Activated CD4-positive, alpha-beta T cell treated with anti-CD3 and anti-CD28 coated beads, Interleukin-2, amount 10 ng/mL, durations not matched to agents 7 days and 5 days (primary cell): ENCODE data around the gene CCDC71. TPM values are rescaled to one million over a fixed set of nuclear protein-coding genes. Genes with fewer than 3 reads are reported as not detected.

Experiments used
- CTCF ChIA-PET: fragments of 350-600 bp; sonication (Branson Sonifier 250); formaldehyde crosslinking; loops from one replicate; lab custom pipeline; 2021; ENCODE audit warnings: antibody characterized with exemption; lab: Charles Lee
- POLR2A ChIA-PET: fragments of 350-600 bp; sonication (Branson Sonifier 250); formaldehyde crosslinking; loops from one replicate; lab custom pipeline; 2021; ENCODE audit warnings: antibody characterized with exemption; lab: Charles Lee
- DNase-seq: peaks from one replicate; pipeline ENCODE4 v3.0.0-alpha.2; 2020
- H3K27ac Mint-ChIP-seq: one replicate; pipeline ENCODE4 v1.8.0; 2021; ENCODE audit warnings: mild to moderate bottlenecking, moderate library complexity, mixed read lengths
- H3K27me3 Mint-ChIP-seq: one replicate; pipeline ENCODE4 v1.8.0; 2021; ENCODE audit warnings: mixed read lengths
- H3K36me3 Mint-ChIP-seq: one replicate; pipeline ENCODE4 v1.8.0; 2021; ENCODE audit warnings: low read depth, mixed read lengths
- H3K4me1 Mint-ChIP-seq: one replicate; pipeline ENCODE4 v1.8.0; 2021; ENCODE audit warnings: mixed read lengths
- H3K4me3 Mint-ChIP-seq: one replicate; pipeline ENCODE4 v1.8.0; 2021; ENCODE audit warnings: mild to moderate bottlenecking, moderate library complexity, mixed read lengths
- H3K9me3 Mint-ChIP-seq: one replicate; pipeline ENCODE4 v1.8.0; 2021; ENCODE audit warnings: mixed read lengths
- total RNA-seq, 2 experiments: library from RNA; stranded (reverse); gene quantifications; one replicate each; pipeline ENCODE4 v1.2.3, GENCODE V29; 2021

The CCDC71 gene
- total RNA-seq, 2 experiments from 2014 or later, result 21.7 to 22.2 TPM

DNA sequence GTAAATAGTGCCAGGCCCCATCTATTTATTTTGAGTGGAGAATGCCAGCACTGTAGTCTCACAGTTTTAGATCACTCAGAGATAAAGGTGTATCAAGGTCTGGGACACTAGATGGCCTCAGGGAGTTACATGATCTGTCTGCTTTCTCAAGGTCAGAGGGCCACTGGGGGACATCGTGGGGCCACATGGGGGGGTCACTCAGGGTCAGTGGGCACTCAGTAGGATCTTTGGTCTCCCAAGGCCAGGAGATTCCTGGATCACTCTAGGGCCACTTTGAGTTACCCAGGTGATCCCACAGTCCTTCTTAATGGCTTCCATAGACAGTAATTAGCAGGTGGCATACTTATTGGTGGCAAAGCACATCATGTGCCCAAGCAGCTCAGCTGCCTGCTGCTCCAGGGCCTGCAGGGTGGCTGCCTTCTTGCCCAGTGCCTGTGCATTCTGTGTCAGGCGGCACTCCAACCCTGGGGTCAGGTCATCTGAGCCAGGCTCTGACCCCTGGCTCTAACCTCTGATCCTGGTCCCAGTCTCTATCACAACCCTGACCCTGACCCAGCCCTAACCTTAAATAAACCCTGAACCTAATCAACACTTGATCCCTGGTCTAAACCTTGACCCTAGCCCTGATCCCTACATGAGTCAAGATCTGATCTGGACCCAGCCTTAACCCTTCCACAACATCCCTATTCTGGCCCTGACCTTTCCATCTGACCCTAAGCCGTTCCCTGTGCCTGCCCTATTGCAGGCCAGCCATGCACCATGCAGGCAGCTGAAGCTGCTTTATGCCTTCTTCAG is 31.5 kb downstream of the CCDC71 start:
- H3K4me3 Mint-ChIP-seq, result no peak overlapping the region
- H3K27ac Mint-ChIP-seq, result no peak overlapping the region
- H3K9me3 Mint-ChIP-seq, result no peaks in the 10 kb centered on the region
- CTCF ChIA-PET, result interaction anchor here (0.7 to 1.4 kb wide), 4 partner anchors 11 to 36 kb away, joined by 3 to 4 read pairs (median 4); partner anchors contain the start of genes KLHDC8B and USP19
- peaks cover 16% of the 10 kb centered on the region for H3K27me3 Mint-ChIP-seq
- DNase-seq, result no peak
- peaks cover 3% of the 10 kb centered on the region for H3K4me1 Mint-ChIP-seq
- POLR2A ChIA-PET, result no interaction called here
- H3K36me3 Mint-ChIP-seq, result no peaks in the 10 kb centered on the region

DNA sequence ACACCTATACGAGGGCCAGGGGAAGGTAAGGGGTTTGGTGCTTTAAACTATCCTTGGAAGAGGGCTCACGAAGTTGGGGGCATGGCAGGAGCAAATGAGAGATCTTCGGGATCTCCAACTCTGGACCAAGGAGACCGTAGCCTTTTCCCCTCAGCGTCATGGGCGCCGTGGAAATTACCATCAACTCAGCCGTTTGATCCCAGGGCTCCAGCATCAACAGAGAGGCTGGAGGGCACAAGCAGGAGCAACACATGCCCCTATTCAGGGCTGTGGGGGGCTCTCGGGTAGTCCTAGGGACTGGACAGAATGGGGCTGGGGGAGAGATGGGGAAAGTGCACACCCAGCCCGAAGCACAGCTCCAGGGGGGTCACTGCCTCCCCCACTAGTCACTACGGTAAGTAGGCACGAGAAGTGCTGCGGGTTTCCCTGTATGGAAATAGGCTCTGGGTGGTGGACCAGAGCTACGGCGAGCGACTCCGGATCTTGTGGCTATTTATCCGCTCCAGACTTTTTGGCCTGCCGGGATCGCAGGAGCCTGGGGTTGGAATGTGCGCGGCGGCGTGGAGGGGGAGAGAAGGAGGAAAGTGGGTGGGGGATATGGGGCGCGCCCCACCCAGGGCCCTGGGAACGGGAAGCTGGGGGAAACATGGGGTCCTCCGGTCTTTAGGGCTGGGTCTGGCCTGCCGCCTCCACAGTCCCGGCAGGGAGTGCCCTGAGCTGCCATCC is 32.7 kb downstream of the CCDC71 start:
- H3K4me3 Mint-ChIP-seq, result no peak overlapping the region
- ChIA-PET POLR2A (no interaction called here), CTCF (interaction anchor here (0.6 to 2.1 kb wide), 5 partner anchors 15 to 112 kb away, joined by 3 to 9 read pairs (median 4); partner anchors contain the start of genes KLHDC8B, NDUFAF3 and QRICH1)
- H3K27me3 Mint-ChIP-seq, result peaks cover 16% of the 10 kb centered on the region
- peaks cover 3% of the 10 kb centered on the region for H3K4me1 Mint-ChIP-seq
- H3K36me3 Mint-ChIP-seq, result no peaks in the 10 kb centered on the region
- H3K9me3 Mint-ChIP-seq, result no peaks in the 10 kb centered on the region
- DNase-seq, result no peak
- H3K27ac Mint-ChIP-seq, result no peak overlapping the region

DNA sequence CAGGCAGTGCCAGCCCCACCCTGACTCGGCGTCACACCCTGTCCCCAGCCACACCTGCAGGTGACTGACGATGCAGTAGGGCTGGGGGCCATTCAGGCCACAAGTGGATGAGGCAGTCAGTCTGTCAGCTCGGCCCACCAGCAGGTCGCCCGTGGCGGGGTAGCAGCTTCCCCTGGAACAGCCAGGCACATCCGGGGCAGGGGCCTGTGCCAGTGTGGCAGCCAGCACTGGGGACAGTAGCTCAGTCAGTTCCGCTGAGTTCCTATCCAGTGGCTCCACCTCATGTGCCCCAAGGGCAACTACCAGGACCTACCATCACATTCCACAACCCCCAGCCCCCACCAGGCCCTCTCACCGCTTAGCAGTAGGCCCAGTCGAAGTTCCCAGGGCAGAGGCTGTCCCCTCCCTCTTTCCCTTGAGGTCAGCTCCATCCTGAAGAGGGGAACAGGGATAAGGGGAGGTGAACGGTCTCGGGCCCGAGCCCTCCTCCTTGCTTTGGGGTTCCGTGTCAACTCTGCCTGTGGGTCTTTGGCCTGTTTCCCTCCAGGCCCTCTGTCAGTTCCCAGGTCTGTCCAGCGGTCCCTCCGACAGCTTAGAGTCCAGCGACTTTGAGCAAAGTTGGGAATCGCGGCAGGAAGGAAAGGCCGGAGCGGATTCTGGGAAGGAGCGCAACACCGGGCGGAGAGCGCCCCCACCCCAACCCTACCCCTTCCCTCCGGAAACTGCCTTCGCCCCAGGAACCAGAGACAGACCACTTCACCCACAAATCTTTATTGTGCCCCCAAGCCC is 33.5 kb downstream of the CCDC71 start, which contains the start of gene LAMB2:
TSS of gene LAMB2 (minus strand) at position 614 of the 789 bp plus-strand sequence. CDS start at position 431, 183 bp downstream.
- POLR2A ChIA-PET, result no interaction called here
- H3K27me3 Mint-ChIP-seq, result peaks cover 16% of the 10 kb centered on the region
- H3K9me3 Mint-ChIP-seq, result no peaks in the 10 kb centered on the region
- CTCF ChIA-PET, result interaction anchor here (0.9 to 3.8 kb wide), 5 partner anchors 11 to 111 kb away, joined by 3 to 11 read pairs (median 4); partner anchors contain the start of genes NDUFAF3, QRICH1 and USP19
- peaks cover 3% of the 10 kb centered on the region for H3K4me1 Mint-ChIP-seq
- no peak within 1 kb of the TSS for H3K27ac Mint-ChIP-seq
- no peak for DNase-seq
- no peaks in the 10 kb centered on the region for H3K36me3 Mint-ChIP-seq
- no peak within 1 kb of the TSS for H3K4me3 Mint-ChIP-seq

DNA sequence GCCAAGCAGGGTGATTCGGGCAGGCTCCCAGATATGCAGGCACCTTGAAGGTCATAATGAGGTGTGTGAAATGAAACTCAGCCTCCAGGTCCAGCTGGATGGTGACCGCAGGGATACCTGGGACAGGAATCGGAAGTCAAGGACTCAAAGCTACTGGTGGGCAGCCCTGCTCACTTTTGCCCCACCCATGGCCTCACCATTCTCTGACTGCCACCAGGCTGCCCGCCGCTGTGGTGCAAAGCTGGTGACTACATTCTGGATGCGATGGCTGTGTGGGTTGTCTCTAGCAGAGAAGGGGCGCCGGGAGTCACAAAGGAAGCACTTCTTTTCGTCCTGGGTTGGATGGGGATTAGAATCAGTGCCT is 34.1 kb downstream of the CCDC71 start:
- ChIA-PET CTCF (interaction anchor here (0.5 to 3.8 kb wide), 4 partner anchors 11 to 782 kb away, joined by 3 to 11 read pairs (median 6); partner anchors contain the start of genes QRICH1 and USP19), POLR2A (no interaction called here)
- Mint-ChIP-seq H3K27ac (no peak overlapping the region), H3K36me3 (no peaks in the 10 kb centered on the region), H3K4me3 (no peak overlapping the region), H3K27me3 (peaks cover 16% of the 10 kb centered on the region), H3K9me3 (no peaks in the 10 kb centered on the region), H3K4me1 (peaks cover 3% of the 10 kb centered on the region)
- no peak for DNase-seq

GRCh38 chr3:49131576-49131975 is 34.6 kb downstream of the CCDC71 start:
- H3K4me1 Mint-ChIP-seq, result peaks cover 3% of the 10 kb centered on the region
- H3K36me3 Mint-ChIP-seq, result no peaks in the 10 kb centered on the region
- no peaks in the 10 kb centered on the region for H3K9me3 Mint-ChIP-seq
- DNase-seq, result no peak
- CTCF ChIA-PET, result interaction anchor here (0.5 to 3.8 kb wide), 5 partner anchors 10 to 782 kb away, joined by 3 to 11 read pairs (median 3); partner anchors contain the start of genes QRICH1, USP19 and WDR6
- H3K27me3 Mint-ChIP-seq, result peaks cover 16% of the 10 kb centered on the region
- no peak overlapping the region for H3K27ac Mint-ChIP-seq
- POLR2A ChIA-PET, result no interaction called here
- no peak overlapping the region for H3K4me3 Mint-ChIP-seq

GRCh38 chr3:49131040-49131439 is 35.1 kb downstream of the CCDC71 start:
- Mint-ChIP-seq H3K27ac (no peak overlapping the region), H3K9me3 (no peaks in the 10 kb centered on the region), H3K27me3 (peaks cover 16% of the 10 kb centered on the region), H3K4me3 (no peak overlapping the region), H3K36me3 (no peaks in the 10 kb centered on the region), H3K4me1 (peaks cover 3% of the 10 kb centered on the region)
- ChIA-PET CTCF (interaction anchor here (1.1 to 3.8 kb wide), 3 partner anchors 10 to 124 kb away, joined by 3 to 11 read pairs (median 3); partner anchors contain the start of genes USP19 and WDR6), POLR2A (no interaction called here)
- no peak for DNase-seq

DNA sequence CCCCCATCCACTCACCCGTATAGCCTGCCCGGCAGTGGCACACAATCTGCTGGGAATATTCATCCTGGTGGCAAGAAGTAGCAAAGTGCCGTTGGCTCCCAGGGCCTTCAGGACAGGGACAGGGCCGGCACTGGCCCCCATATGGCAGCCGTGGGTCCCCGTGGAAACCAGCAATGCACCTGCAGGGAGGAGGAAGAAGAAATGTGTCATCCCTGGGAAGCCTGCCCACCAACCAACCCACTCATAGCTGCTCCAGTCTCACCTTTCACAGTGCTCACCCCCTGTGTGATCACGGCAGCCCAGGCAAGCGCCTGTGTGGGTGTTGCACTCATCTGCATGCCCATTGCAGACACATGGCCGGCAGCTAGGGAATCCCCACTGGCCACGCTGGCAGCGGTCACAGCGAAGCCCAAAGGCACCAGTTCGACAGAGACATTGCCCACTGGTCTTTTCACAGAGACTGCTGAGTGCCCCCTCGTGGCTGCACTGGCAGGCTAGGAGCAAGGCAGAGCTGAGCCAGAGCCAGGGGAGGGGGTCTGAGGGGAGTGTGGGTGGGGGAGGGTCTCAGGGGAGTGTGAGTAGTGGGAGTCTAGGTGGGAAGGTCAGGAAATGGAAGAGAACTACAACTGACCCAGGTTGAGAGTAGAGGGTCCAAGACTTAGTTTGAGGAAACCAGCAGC is 41.0 kb downstream of the CCDC71 start:
- ChIA-PET POLR2A (no interaction called here), CTCF (no interaction called here)
- Mint-ChIP-seq H3K27ac (no peak overlapping the region), H3K4me3 (no peak overlapping the region), H3K27me3 (no peaks in the 10 kb centered on the region), H3K9me3 (no peaks in the 10 kb centered on the region), H3K36me3 (peaks cover under 1% of the 10 kb centered on the region), H3K4me1 (peaks cover 7% of the 10 kb centered on the region)
- no peak for DNase-seq

DNA sequence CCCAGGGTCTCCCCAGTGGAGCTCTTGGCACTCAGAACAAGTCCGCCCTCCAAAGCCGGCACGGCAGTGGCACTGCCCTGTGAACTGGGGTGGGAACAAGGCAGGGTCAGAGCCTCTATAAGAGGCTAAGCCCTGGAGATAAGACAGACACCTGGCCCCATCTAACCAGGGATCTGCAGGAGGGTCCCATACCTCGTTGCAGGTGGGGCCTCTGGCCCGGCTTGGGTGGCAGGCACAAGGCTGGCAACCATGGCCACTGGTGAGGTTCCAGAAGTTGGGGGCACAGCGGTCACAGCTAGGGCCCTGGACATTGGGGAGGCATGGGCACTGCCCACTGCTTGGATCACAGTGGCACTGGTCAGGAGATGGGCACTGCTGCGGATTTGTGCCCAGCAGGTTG is 41.9 kb downstream of the CCDC71 start:
- H3K27ac Mint-ChIP-seq, result no peak overlapping the region
- no peak for DNase-seq
- no peaks in the 10 kb centered on the region for H3K9me3 Mint-ChIP-seq
- H3K27me3 Mint-ChIP-seq, result no peaks in the 10 kb centered on the region
- no peak overlapping the region for H3K4me3 Mint-ChIP-seq
- H3K4me1 Mint-ChIP-seq, result peaks cover 15% of the 10 kb centered on the region
- CTCF ChIA-PET, result interaction anchor here (1.1 to 1.5 kb wide), 2 partner anchors 11 to 14 kb away, joined by 3 to 6 read pairs; no protein-coding TSS in a partner anchor
- POLR2A ChIA-PET, result no interaction called here
- H3K36me3 Mint-ChIP-seq, result peaks cover 6% of the 10 kb centered on the region

DNA sequence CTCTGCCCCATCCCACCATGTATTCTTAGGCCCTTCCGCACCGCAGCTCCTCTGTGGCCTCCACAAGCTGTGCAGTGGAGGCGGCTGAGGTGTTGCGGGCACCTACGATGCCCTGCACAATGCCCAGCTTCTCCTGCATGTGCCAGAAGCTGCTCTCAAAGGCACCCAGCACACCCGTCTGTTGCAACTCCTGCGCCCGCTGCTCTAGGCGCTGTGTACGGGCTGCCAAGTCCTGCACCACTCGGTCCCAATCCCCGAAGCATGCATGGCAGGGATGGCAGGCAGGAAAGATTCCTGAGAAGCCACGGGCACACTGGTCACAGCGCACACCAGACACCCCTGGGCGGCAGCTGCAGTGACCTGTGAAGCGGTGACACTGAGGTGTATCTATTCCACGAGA is 42.4 kb downstream of the CCDC71 start:
- Mint-ChIP-seq H3K27ac (no peak overlapping the region), H3K4me3 (no peak overlapping the region), H3K36me3 (peaks cover 11% of the 10 kb centered on the region), H3K4me1 (peaks cover 21% of the 10 kb centered on the region), H3K27me3 (no peaks in the 10 kb centered on the region), H3K9me3 (no peaks in the 10 kb centered on the region)
- no peak for DNase-seq
- ChIA-PET POLR2A (no interaction called here), CTCF (interaction anchor here (0.5 to 1.5 kb wide), 3 partner anchors 11 to 15 kb away, joined by 3 to 6 read pairs (median 3); no protein-coding TSS in a partner anchor)

DNA sequence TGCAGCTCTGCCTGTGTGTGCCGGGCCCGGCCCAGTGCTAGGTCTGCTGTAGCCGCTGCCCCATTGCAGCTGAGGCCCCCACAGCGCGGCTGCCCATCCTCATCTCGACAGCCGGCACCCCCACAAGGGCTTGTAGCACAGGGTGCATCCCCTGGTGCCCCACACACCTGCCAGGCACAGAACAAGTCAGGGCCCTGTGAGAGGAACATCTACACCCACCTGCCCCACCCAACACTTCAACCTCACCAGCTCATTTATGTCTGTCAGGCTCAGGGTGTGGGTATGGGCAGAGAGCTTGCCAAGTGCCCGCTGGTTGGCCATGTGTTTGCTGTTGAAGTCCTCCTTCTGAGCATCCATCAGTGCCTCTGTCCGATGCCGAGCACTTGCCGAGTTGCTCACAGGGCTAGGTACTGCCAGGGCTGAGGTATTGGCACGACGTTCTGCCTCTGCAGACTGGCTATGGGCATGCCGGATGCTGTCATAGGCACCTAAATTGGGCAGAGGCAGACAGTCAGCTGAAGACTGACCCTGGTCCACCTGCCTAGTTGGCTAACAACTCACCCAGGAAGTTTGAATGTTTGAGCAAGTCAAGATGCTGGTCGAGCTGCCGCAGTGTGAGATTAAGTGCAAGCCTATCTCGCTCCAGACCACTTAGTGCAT is 43.1 kb downstream of the CCDC71 start:
- H3K4me1 Mint-ChIP-seq, result peaks cover 23% of the 10 kb centered on the region
- H3K27ac Mint-ChIP-seq, result no peak overlapping the region
- POLR2A ChIA-PET, result no interaction called here
- H3K9me3 Mint-ChIP-seq, result no peaks in the 10 kb centered on the region
- CTCF ChIA-PET, result interaction anchor here (0.5 to 3.8 kb wide), 7 partner anchors 9 to 45 kb away, joined by 3 to 17 read pairs (median 5); no protein-coding TSS in a partner anchor
- no peak overlapping the region for H3K4me3 Mint-ChIP-seq
- no peaks in the 10 kb centered on the region for H3K27me3 Mint-ChIP-seq
- peaks cover 13% of the 10 kb centered on the region for H3K36me3 Mint-ChIP-seq
- no peak for DNase-seq

DNA sequence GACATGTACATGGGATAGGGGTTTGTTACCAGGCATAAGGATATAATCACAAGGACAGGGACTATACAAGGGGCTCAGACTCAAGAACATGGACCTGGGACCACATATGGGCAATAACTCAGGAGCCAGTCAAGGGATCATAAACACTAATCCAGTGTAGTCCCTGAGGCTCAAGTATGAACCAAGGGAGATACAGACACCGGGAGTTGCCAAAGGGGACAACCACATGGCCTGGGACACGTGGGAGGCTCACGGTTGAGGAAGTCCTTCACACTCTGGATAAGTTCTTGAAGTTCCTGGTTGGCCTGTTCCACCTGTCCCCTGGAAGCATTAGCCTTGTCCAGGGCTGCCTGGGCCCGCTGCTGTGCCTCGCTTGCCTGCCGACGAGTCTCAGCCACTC is 43.7 kb downstream of the CCDC71 start:
- POLR2A ChIA-PET, result no interaction called here
- Mint-ChIP-seq H3K27ac (peak overlapping the region; percentile 94), H3K36me3 (peaks cover 17% of the 10 kb centered on the region), H3K4me3 (no peak overlapping the region), H3K4me1 (peaks cover 23% of the 10 kb centered on the region), H3K27me3 (no peaks in the 10 kb centered on the region), H3K9me3 (no peaks in the 10 kb centered on the region)
- CTCF ChIA-PET, result interaction anchor here (0.6 to 3.8 kb wide), 6 partner anchors 9 to 49 kb away, joined by 3 to 17 read pairs (median 5); partner anchors contain the start of genes KLHDC8B and LAMB2
- no peak for DNase-seq
